Neuronal stem cell (in vitro differentiated cells): ENCODE results near the gene BRAF.

Source experiments
- DNase-seq: peaks from one replicate; pipeline ENCODE4 v3.0.0-alpha.2; 2013; ENCODE audit warnings: low spot score
- H2AFZ ChIP-seq: one replicate; pipeline ENCODE4 v1.6.1; 2013; ENCODE audit warnings: mild to moderate bottlenecking, low read length, inconsistent platforms
- H2AK5ac ChIP-seq: 2 replicates; pipeline ENCODE4 v1.6.1; 2013; ENCODE audit warnings: low read depth, mild to moderate bottlenecking, inconsistent platforms, low read length, moderate library complexity, mixed read lengths
- H2BK120ac ChIP-seq: 2 replicates; pipeline ENCODE4 v1.6.1; 2013; ENCODE audit warnings: low read depth, mild to moderate bottlenecking, inconsistent platforms, low read length, moderate library complexity, mixed read lengths
- H2BK12ac ChIP-seq: one replicate; pipeline ENCODE4 v1.6.1; 2013; ENCODE audit warnings: low read length, inconsistent platforms
- H2BK15ac ChIP-seq: 2 replicates; pipeline ENCODE4 v1.6.1; 2013; ENCODE audit warnings: mild to moderate bottlenecking, low read length, inconsistent platforms, mixed read lengths
- H2BK5ac ChIP-seq: one replicate; pipeline ENCODE4 v1.6.1; 2013; ENCODE audit warnings: inconsistent platforms, mild to moderate bottlenecking, low read length, moderate library complexity
- H3K14ac ChIP-seq: one replicate; pipeline ENCODE4 v1.6.1; 2013; ENCODE audit warnings: low read length, inconsistent platforms
- H3K18ac ChIP-seq: 2 replicates; pipeline ENCODE4 v1.6.1; 2013; ENCODE audit warnings: low read length, inconsistent platforms
- H3K23ac ChIP-seq: 2 replicates; pipeline ENCODE4 v1.6.1; 2013; ENCODE audit warnings: low read depth, mild to moderate bottlenecking, mixed read lengths, low read length, inconsistent platforms; ENCODE audit not compliant: poor library complexity
- H3K27ac ChIP-seq: replicated peaks from 3 replicates; pipeline ENCODE4 v1.5.1; 2013; ENCODE audit warnings: low read length, inconsistent platforms
- H3K27me3 ChIP-seq, 3 experiments: 2 replicates each; pipeline ENCODE4 v1.6.1; 2013; ENCODE audit warnings: low read length in 3 of 3, mild to moderate bottlenecking in 2 of 3, inconsistent platforms in 1 of 3, low read depth in 1 of 3, mixed read lengths in 1 of 3, moderate library complexity in 1 of 3; ENCODE audit not compliant: control insufficient read depth in 3 of 3, insufficient read depth in 3 of 3
- H3K36me3 ChIP-seq, 2 donors: replicated peaks in 1 of 2; 2 replicates each; pipeline ENCODE4 v1.6.1; 2013; ENCODE audit warnings: low read length in 2 of 2; ENCODE audit not compliant: control insufficient read depth in 2 of 2, insufficient read depth in 2 of 2
- H3K4ac ChIP-seq: 2 replicates; pipeline ENCODE4 v1.6.1; 2013; ENCODE audit warnings: inconsistent platforms, mild to moderate bottlenecking, low read length, moderate library complexity
- H3K4me1 ChIP-seq, 2 donors: 1 replicate in 1 of 2; 2 replicates in 1 of 2; pipeline ENCODE4 v1.6.1; 2013; ENCODE audit warnings: low read length in 2 of 2, low read depth in 1 of 2; ENCODE audit not compliant: control insufficient read depth in 2 of 2, insufficient read depth in 1 of 2
- H3K4me2 ChIP-seq: one replicate; pipeline ENCODE4 v1.6.1; 2013; ENCODE audit warnings: mild to moderate bottlenecking, low read length, inconsistent platforms; ENCODE audit not compliant: insufficient read depth, poor library complexity, severe bottlenecking
- H3K4me3 ChIP-seq, 2 donors: 2 replicates each; pipeline ENCODE4 v1.5.1; 2013; ENCODE audit warnings: low read length in 2 of 2, mild to moderate bottlenecking in 2 of 2, inconsistent platforms in 1 of 2, moderate library complexity in 1 of 2
- H3K79me1 ChIP-seq: one replicate; pipeline ENCODE4 v1.6.1; 2013; ENCODE audit warnings: low read depth, mild to moderate bottlenecking, inconsistent platforms, low read length, moderate library complexity
- H3K9ac ChIP-seq: one replicate; pipeline ENCODE4 v1.6.1; 2013; ENCODE audit warnings: mild to moderate bottlenecking, low read depth, low read length, inconsistent platforms; ENCODE audit not compliant: poor library complexity
- H3K9me3 ChIP-seq, 2 donors: replicated peaks in 1 of 2; 2 replicates each; pipeline versions ENCODE3 to v1.6.1; 2013; ENCODE audit warnings: low read length in 2 of 2, mild to moderate bottlenecking in 2 of 2, inconsistent platforms in 1 of 2, low read depth in 1 of 2, mixed read lengths in 1 of 2, moderate library complexity in 1 of 2; ENCODE audit not compliant: control insufficient read depth in 2 of 2, insufficient read depth in 1 of 2
- H4K8ac ChIP-seq: one replicate; pipeline ENCODE4 v1.6.1; 2013; ENCODE audit warnings: low read depth, mild to moderate bottlenecking, inconsistent platforms, low read length, moderate library complexity
- H4K91ac ChIP-seq: one replicate; pipeline ENCODE4 v1.6.1; 2013; ENCODE audit warnings: low read length, low read depth, mild to moderate bottlenecking, inconsistent platforms; ENCODE audit not compliant: poor library complexity
- WGBS, 2 donors: extraction: QIAGEN DNeasy Blood & Tissue Kit; methylation state at CpG; one replicate each; pipeline ENCODE4 v1.1.7; 2013; ENCODE audit warnings: missing lambda C conversion rate in 2 of 2, mixed read lengths in 1 of 2; ENCODE audit not compliant: insufficient read length in 2 of 2, insufficient replicate concordance in 1 of 2; ENCODE audit errors: extremely low coverage in 2 of 2; 5-methylcytosine and 5-hydroxymethylcytosine counted together

Gene BRAF

GRCh38 chr7:140896996-140897395, 27.7 kb downstream of the BRAF start:
- Histone ChIP-seq H3K4me3 (no peak overlapping the region), H3K4me1 (peaks cover 0 to 4% of the 10 kb centered on the region in 2 donors), H2BK5ac (no peak overlapping the region), H4K91ac (no peak overlapping the region), H3K9me3 (peaks cover 0 to 8% of the 10 kb centered on the region in 2 donors), H2AFZ (no peak overlapping the region), H3K9ac (no peak overlapping the region), H3K4ac (no peak overlapping the region), H3K79me1 (no peaks in the 10 kb centered on the region), H3K36me3 (peaks cover 0 to 5% of the 10 kb centered on the region in 2 donors), H2BK120ac (no peak overlapping the region), H3K18ac (no peak overlapping the region), H3K23ac (no peak overlapping the region), H3K27me3 (no peaks in the 10 kb centered on the region), H2AK5ac (no peak overlapping the region), H3K14ac (no peak overlapping the region), H4K8ac (no peak overlapping the region), H2BK15ac (no peak overlapping the region), H3K4me2 (no peak overlapping the region), H2BK12ac (no peak overlapping the region), H3K27ac (no peak overlapping the region)
- DNase-seq = no peak
- WGBS, 2 donors = no CpG with 5 or more reads among the region's 3 CpGs

- Histone ChIP-seq H3K9me3 (no peaks in the 10 kb centered on the region), H3K9ac (no peak overlapping the region), H2BK120ac (no peak overlapping the region), H3K4me1 (no peaks in the 10 kb centered on the region), H2BK12ac (no peak overlapping the region), H4K91ac (no peak overlapping the region), H3K14ac (no peak overlapping the region), H2AK5ac (no peak overlapping the region), H3K4me3 (no peak overlapping the region), H3K4me2 (no peak overlapping the region), H3K18ac (no peak overlapping the region), H3K79me1 (peaks cover 2% of the 10 kb centered on the region), H4K8ac (no peak overlapping the region), H3K4ac (no peak overlapping the region), H3K27ac (no peak overlapping the region), H2BK15ac (no peak overlapping the region), H3K36me3 (peaks cover 0 to 3% of the 10 kb centered on the region in 2 donors), H2AFZ (no peak overlapping the region), H2BK5ac (no peak overlapping the region), H3K23ac (no peak overlapping the region), H3K27me3 (no peaks in the 10 kb centered on the region)
- no CpG with 5 or more reads among the region's 1 CpG for WGBS, 2 donors
- DNase-seq = no peak
Observed at GRCh38 chr7:140889645-140890044, 35.1 kb downstream of the BRAF start.

- Histone ChIP-seq H2AK5ac (no peak overlapping the region), H3K23ac (no peak overlapping the region), H2BK5ac (no peak overlapping the region), H3K27me3 (no peaks in the 10 kb centered on the region), H3K4ac (no peak overlapping the region), H3K36me3 (peaks cover 0 to 3% of the 10 kb centered on the region in 2 donors), H2BK120ac (no peak overlapping the region), H3K9ac (no peak overlapping the region), H3K4me3 (no peak overlapping the region), H3K14ac (no peak overlapping the region), H2AFZ (no peak overlapping the region), H4K8ac (no peak overlapping the region), H2BK12ac (no peak overlapping the region), H3K79me1 (peaks cover 2% of the 10 kb centered on the region), H3K9me3 (no peaks in the 10 kb centered on the region), H4K91ac (no peak overlapping the region), H3K4me2 (no peak overlapping the region), H3K27ac (no peak overlapping the region), H2BK15ac (no peak overlapping the region), H3K18ac (no peak overlapping the region), H3K4me1 (no peaks in the 10 kb centered on the region)
- no peak for DNase-seq
- WGBS, 2 donors = no CpG with 5 or more reads among the region's 1 CpG
Observed at GRCh38 chr7:140889150-140889549, 35.6 kb downstream of the BRAF start.

- DNase-seq = no peak
- Histone ChIP-seq H2BK5ac (no peak overlapping the region), H3K79me1 (peaks cover 2% of the 10 kb centered on the region), H3K4me1 (no peaks in the 10 kb centered on the region), H3K4ac (no peak overlapping the region), H3K9ac (no peak overlapping the region), H2AK5ac (no peak overlapping the region), H3K36me3 (peaks cover 0 to 3% of the 10 kb centered on the region in 2 donors), H2BK120ac (no peak overlapping the region), H2BK15ac (no peak overlapping the region), H4K91ac (no peak overlapping the region), H3K27ac (no peak overlapping the region), H4K8ac (no peak overlapping the region), H3K4me3 (no peak overlapping the region), H3K9me3 (no peaks in the 10 kb centered on the region), H3K23ac (no peak overlapping the region), H3K14ac (no peak overlapping the region), H2AFZ (no peak overlapping the region), H3K4me2 (no peak overlapping the region), H2BK12ac (no peak overlapping the region), H3K18ac (no peak overlapping the region), H3K27me3 (no peaks in the 10 kb centered on the region)
- WGBS, 2 donors = no CpG with 5 or more reads among the region's 4 CpGs
Observed at GRCh38 chr7:140888087-140888486, 36.6 kb downstream of the BRAF start.
